Prostate gland (tissue), 2 donors: ENCODE measurements around the gene SAAL1.

Experiments used
- POLR2A ChIP-seq: fragments of 450-650 bp; IDR thresholded peaks from one replicate; pipeline ENCODE4 v1.6.1; 2016; ENCODE audit warnings: antibody characterized with exemption, mild to moderate bottlenecking
- POLR2AphosphoS5 ChIP-seq: sonication (generic); formaldehyde crosslinking; IDR thresholded peaks from one replicate; pipeline ENCODE4 v1.6.1; 2017; ENCODE audit warnings: antibody characterized with exemption
- TF ChIP-seq, protein P1 (sequence below), 4 experiments: fragments of 200-600 bp in 2 of 4; fragments of 450-650 bp in 2 of 4; sonication (generic) in 2 of 4; IDR thresholded peaks; 1 replicate in 3 of 4; 2 replicates in 1 of 4; pipeline ENCODE4 v1.5.1; 2016 to 2019; ENCODE audit warnings: antibody characterized with exemption in 4 of 4, mild to moderate bottlenecking in 2 of 4, moderate library complexity in 2 of 4

- TF ChIP-seq POLR2AphosphoS5: no peak
- no peak for TF ChIP-seq POLR2A
- TF ChIP-seq, protein P1, sequence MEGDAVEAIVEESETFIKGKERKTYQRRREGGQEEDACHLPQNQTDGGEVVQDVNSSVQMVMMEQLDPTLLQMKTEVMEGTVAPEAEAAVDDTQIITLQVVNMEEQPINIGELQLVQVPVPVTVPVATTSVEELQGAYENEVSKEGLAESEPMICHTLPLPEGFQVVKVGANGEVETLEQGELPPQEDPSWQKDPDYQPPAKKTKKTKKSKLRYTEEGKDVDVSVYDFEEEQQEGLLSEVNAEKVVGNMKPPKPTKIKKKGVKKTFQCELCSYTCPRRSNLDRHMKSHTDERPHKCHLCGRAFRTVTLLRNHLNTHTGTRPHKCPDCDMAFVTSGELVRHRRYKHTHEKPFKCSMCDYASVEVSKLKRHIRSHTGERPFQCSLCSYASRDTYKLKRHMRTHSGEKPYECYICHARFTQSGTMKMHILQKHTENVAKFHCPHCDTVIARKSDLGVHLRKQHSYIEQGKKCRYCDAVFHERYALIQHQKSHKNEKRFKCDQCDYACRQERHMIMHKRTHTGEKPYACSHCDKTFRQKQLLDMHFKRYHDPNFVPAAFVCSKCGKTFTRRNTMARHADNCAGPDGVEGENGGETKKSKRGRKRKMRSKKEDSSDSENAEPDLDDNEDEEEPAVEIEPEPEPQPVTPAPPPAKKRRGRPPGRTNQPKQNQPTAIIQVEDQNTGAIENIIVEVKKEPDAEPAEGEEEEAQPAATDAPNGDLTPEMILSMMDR (IDR thresholded peaks at IDR 0.05): no peak
Measured at GRCh38 chr11:18144243-18144642, 38.4 kb upstream of the SAAL1 start.
